Fibroblast of the conjunctiva (primary cell): ENCODE results near the gene RTP5.

Source experiments
- DNase-seq: peaks from one replicate; pipeline ENCODE4 v3.0.0-alpha.2; 2010; ENCODE audit warnings: low read depth

The RTP5 gene

GRCh38 chr2:241857572-241858121, 11.9 kb upstream of the RTP5 start:
- no peak for DNase-seq

- no peak for DNase-seq
These were observed 11.1 kb upstream of the RTP5 start, which contains the start of gene PDCD1 for GRCh38 chr2:241858206-241859016. TSS of gene PDCD1 (minus strand) at chr2:241858894. CDS start at chr2:241858838, 56 bp downstream.

DNA sequence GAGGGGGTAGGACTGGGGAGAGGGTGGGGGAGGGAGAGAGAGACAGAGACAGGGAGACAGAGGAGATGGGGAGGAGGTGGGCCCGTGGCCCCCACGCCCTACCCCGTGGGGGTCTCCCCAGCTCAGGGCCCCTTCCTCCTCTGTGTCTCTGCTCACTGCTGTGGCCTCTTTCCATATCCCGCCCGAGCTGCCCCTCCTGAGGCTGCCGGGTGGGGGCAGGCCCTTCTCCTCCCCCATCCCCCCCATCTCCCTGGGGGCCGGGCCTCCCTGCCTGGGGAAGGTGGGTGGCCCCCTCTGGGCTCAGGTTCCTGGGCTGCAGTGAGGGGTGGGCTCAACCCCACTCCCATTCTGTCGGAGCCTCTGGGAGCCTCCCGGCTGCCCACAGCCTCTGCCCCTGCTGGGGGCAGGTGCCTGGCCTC, 10.5 kb upstream of the RTP5 start:
- no peak for DNase-seq

DNA sequence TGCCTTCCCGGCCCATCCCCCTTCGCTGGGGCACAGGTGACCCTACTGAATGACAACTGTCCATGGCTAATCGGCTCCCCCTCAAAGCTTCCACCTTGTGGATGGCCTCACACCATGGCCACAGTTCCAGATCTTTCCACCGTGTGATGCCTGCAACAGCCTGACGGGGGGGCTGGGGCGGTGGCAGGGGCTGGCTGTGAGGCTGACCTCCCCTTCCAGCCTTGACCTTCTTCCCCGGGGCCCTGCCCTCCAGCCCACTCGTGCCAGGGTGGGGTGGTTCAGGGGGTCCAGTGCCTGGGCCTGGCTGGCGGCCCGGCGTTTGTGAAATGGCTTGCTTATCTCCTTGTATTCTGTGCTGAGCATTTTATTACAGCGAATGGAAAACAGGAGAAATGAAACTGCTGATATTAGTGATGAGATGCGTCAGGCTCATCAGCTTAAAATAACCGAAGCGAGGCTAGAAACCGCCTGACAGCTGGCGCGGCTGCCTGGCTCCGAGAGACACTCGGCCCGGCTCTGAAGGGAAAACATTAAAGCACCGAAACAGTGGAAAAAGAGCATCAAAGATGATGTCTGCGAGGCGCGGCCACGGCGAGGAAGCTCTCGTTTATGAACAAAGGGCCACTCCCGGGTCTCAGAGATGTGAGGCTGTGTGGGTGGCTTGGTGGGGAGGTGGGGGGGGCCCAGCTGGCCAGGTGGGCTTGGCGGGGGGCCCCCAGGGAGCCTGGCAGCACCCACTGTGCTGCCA, 9.9 kb upstream of the RTP5 start:
- DNase-seq, result no peak

DNA sequence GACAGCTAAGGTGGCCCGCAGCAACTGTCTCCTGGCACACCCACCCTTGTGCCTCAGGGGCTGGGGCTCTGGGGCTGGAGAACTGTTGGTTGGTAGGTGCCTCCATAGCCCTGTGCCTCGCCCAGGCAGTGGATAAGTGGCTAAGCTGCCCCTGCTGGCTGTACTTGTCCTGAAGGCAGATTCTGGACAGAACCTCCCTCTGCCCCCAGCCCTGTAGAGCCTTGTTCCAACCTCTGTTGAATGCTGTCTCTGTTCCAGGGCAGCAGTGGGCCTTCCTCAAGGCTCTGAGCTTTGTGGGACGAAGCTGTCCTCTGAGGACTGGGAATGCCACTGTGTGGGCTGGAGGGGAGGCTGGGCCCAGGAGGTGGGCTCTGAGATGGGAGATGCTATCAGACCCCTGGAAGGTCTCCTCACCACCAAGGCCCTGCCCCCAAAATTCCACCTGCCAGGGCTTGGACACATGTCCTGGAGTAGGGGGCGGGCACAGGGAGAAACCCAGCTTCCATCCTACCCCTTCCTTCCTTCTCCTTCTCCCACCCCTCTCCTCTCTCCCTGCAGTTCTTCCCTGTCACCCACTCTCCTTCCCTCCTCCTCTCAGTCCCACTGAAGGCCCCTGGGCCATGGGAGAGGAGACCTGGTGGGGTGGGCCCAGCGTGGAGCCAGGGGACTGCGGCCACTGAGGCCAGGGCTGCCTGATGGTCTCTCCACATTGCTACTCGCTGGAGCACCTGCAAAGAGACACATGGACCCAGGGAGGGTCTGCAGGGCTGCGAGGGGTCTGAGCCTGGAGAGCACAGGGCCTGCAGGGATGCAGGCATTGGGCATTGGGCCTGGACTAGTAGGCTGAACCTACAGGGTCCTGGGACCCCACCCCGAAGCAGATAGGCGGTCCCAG, 9.1 kb upstream of the RTP5 start:
- DNase-seq, result no peak

DNA sequence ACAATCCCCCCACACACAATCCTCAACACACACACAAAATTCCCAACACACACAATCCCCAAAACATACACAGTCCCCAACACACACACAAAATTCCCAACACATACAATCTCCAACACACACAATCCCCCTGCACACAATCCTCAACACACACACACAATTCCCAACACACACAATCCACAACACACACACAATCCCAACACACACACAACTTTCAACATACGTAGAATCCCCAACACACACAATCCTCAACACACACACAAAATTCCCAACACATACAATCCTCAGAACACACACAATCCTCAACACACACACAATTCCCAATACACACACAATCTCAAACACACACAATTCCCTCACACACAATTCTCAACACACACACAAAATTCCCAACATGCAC, 8.3 kb upstream of the RTP5 start:
- DNase-seq, result no peak

DNA sequence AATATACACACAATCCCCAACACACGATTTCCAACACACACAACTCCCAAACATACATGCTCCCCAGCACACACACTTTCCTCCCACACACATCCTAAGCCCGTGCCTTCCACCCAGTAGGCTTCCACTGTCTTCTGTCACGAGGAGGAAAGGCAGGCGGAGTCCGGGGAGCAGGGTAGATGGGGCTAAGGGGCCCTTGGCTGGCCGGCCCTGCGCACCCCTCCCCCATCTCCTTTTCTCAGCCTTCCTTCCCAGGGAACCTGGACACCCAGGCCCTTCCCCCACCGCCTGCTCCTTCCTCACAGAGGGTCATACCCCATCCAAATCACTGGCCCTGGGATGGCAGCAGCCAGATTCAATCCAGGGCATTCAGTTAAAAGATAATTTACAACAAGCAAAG, 7.4 kb upstream of the RTP5 start:
- DNase-seq, result no peak

GRCh38 chr2:241862775-241863535, 6.6 kb upstream of the RTP5 start:
- no peak for DNase-seq

DNA sequence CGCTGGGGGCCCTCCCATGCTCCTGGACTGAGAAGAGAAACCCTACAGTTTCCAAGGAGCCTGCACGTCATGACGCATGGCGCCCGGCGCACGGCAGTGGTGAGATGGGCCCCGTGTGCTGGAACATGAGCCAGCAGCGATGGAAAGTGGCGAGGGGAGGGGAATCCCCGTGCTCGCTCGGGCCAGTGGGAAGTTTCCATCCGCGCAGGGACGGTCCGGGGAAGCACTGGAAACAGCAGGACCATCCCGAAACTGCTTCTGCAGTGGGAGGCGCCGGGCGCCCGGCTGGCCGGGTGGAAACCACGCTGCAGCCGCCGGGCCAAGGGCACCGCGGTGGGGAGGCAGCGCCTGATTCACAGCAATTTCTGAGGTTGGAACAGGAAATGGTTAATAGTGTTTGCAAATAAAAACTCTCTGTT, 6.0 kb upstream of the RTP5 start:
- DNase-seq, result no peak

GRCh38 chr2:241864168-241864849, 5.2 kb upstream of the RTP5 start:
- DNase-seq, result no peak

DNA sequence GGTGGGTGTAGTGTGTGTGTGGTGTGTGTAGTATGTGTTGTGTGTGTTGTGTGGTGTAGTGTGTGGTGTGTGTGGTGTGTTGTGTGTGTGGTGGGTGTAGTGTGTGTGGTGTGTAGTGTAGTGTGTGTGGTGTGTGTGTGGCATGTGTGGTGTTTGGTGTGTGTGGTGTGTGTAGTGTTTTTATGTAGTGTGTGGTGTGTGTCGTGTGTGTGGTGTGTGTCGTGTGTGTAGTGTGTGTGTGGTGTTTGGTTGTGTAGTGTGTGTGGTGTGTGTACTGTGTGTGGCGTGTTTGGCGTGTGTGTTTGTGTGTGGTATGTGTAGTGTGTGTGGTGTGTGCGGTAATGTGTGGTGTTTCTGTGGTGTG, 4.7 kb upstream of the RTP5 start:
- DNase-seq, result no peak

- DNase-seq, result no peak
These were observed 4.0 kb upstream of the RTP5 start for GRCh38 chr2:241865416-241865956.

DNA sequence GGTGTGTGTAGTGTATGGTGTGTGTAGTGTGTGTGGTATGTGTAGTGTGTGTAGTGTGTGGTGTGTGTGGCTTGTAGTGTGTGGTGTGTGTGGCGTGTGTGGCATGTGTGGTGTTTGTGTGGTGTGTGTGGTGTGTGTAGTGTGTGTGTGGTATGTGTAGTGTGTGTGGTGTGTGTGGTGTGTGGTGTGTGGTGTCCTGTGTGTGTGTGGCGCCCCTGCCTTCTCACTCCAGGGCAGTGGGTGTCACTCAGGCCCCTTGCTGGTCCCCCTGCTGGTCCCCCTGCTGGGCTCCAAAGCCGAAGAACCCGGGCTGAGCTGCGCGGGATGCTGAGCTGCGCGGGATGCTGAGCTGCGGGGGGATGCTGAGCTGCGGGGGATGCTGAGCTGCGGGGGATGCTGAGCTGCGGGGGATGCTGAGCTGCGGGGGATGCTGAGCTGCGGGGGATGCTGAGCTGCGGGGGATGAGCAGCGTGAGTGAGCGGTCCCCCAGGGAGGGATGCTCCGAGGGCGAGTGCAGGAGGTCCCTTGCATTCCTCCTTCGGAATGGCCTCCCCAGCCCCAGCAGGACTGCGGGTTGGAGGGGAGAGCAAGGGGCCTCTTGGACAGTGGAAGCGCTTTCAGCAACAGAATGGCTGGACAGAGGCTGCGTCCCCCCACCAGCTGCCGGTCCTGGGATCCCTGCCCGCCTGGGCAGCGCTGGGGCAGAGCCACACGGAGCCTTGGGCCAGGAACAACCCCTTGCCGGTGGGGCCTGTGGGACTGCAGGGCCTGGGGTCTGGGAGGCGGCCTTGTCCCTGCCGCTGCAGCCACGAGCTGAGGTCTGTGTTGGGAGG, 3.4 kb upstream of the RTP5 start:
- no peak for DNase-seq

- no peak for DNase-seq
These were observed 2.5 kb upstream of the RTP5 start for GRCh38 chr2:241866790-241867645.

- DNase-seq, result no peak
These were observed 1.6 kb upstream of the RTP5 start for GRCh38 chr2:241867776-241868420.

GRCh38 chr2:241868661-241869081, 858 bp upstream of the RTP5 start:
- DNase-seq, result no peak

DNA sequence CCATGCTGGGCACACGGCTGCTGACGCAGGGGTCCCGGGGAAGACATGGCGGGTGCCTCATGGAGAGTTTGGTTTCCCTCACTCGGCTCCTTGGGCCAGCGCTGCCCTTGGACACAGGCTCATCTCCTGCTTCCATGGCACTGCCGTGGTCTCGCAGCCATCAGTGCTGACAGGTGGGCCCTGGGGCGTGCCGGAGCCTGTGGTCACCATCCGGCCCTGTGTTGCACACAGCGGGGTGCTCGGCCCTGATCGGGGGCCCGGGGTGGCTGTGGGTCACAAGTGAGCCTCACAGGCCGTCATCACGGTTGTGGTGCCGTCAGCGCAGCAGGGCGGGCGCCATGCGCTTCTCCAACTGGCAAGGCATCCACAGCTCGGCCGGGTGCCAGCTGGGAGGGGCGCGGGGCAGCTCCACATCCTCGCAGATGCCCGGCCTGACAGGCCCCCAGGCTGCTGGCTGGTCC, 582 bp downstream of the RTP5 start:
- DNase-seq, result no peak
